Measurements from ENCODE around the gene DNAH1.

The DNAH1 gene

GRCh38 chr3:52343946-52344600 is 28.0 kb downstream of the DNAH1 start:
- no peak for FAIRE-seq

- FAIRE-seq, result no peak
Observed at GRCh38 chr3:52345521-52346109, 29.5 kb downstream of the DNAH1 start.

- no peak for FAIRE-seq
Observed at GRCh38 chr3:52346623-52347530, 30.8 kb downstream of the DNAH1 start.

- no peak for FAIRE-seq
Observed at GRCh38 chr3:52347716-52348635, 31.9 kb downstream of the DNAH1 start.

GRCh38 chr3:52349131-52349530 is 33.0 kb downstream of the DNAH1 start:
- no peak for FAIRE-seq

GRCh38 chr3:52349611-52350395 is 33.7 kb downstream of the DNAH1 start:
- no peak for FAIRE-seq

- no peak for FAIRE-seq
Observed at GRCh38 chr3:52350416-52350815, 34.3 kb downstream of the DNAH1 start.

GRCh38 chr3:52350981-52351761 is 35.1 kb downstream of the DNAH1 start:
- no peak for FAIRE-seq

GRCh38 chr3:52351762-52352368 is 35.7 kb downstream of the DNAH1 start:
- no peak for FAIRE-seq

GRCh38 chr3:52352566-52352965 is 36.4 kb downstream of the DNAH1 start:
- FAIRE-seq, result no peak

GRCh38 chr3:52353291-52353855 is 37.3 kb downstream of the DNAH1 start:
- FAIRE-seq, result no peak

GRCh38 chr3:52354676-52355075 is 38.6 kb downstream of the DNAH1 start:
- no peak for FAIRE-seq

GRCh38 chr3:52355526-52355925 is 39.4 kb downstream of the DNAH1 start:
- FAIRE-seq, result no peak

- no peak for FAIRE-seq
Observed at GRCh38 chr3:52356126-52356525, 40.0 kb downstream of the DNAH1 start.

GRCh38 chr3:52357151-52358080 is 41.3 kb downstream of the DNAH1 start:
- no peak for FAIRE-seq

GRCh38 chr3:52358362-52358940 is 42.3 kb downstream of the DNAH1 start:
- no peak for FAIRE-seq

- FAIRE-seq, result no peak
Observed at GRCh38 chr3:52359116-52359855, 43.2 kb downstream of the DNAH1 start.

- FAIRE-seq, result no peak
Observed at GRCh38 chr3:52361011-52361410, 44.9 kb downstream of the DNAH1 start.
